H9 (cell line): ENCODE measurements around the gene ELOVL6. TPM values are rescaled to one million over a fixed set of nuclear protein-coding genes. Genes with fewer than 3 reads are reported as not detected.
"Not testable (repeated sequence)": the region's sequence is repeated elsewhere in the genome, so short reads cannot be mapped to it uniquely, and the experiment has no call there.

Experiments
- DNase-seq: peaks from one replicate; pipeline ENCODE4 v3.0.0-alpha.2; 2017
- H2AFZ ChIP-seq: one replicate; pipeline ENCODE4 v1.6.1; 2013; ENCODE audit warnings: mild to moderate bottlenecking, low read length, control low read depth, moderate library complexity
- H2AK5ac ChIP-seq: 2 replicates; pipeline ENCODE4 v1.6.1; 2013; ENCODE audit warnings: low read length, control low read depth, mixed read lengths; ENCODE audit not compliant: insufficient read length
- H2BK120ac ChIP-seq: one replicate; pipeline ENCODE4 v1.6.1; 2013; ENCODE audit warnings: low read depth, mild to moderate bottlenecking, low read length, control low read depth, inconsistent platforms; ENCODE audit not compliant: poor library complexity, severe bottlenecking
- H2BK12ac ChIP-seq: 2 replicates; pipeline ENCODE4 v1.6.1; 2013; ENCODE audit warnings: low read length, control low read depth, mixed read lengths, low read depth; ENCODE audit not compliant: insufficient read length
- H2BK15ac ChIP-seq: 2 replicates; pipeline ENCODE4 v1.6.1; 2013; ENCODE audit warnings: low read depth, low read length, control low read depth
- H2BK20ac ChIP-seq: one replicate; pipeline ENCODE4 v1.6.1; 2013; ENCODE audit warnings: low read depth, mild to moderate bottlenecking, low read length, control low read depth, inconsistent platforms; ENCODE audit not compliant: poor library complexity, severe bottlenecking
- H2BK5ac ChIP-seq: 2 replicates; pipeline ENCODE4 v1.6.1; 2013; ENCODE audit warnings: low read length, control low read depth, mixed read lengths; ENCODE audit not compliant: insufficient read length
- H3K14ac ChIP-seq: 2 replicates; pipeline ENCODE4 v1.6.1; 2013; ENCODE audit warnings: low read length, control low read depth; ENCODE audit not compliant: insufficient read depth
- H3K18ac ChIP-seq: 2 replicates; pipeline ENCODE4 v1.6.1; 2013; ENCODE audit warnings: low read depth, mild to moderate bottlenecking, mixed read lengths, low read length, control low read depth; ENCODE audit not compliant: insufficient read length
- H3K23ac ChIP-seq: 2 replicates; pipeline ENCODE4 v1.6.1; 2013; ENCODE audit warnings: low read length, control low read depth, mixed read lengths, low read depth; ENCODE audit not compliant: insufficient read length
- H3K23me2 ChIP-seq: 2 replicates; pipeline ENCODE4 v1.6.1; 2013; ENCODE audit warnings: low read depth, mild to moderate bottlenecking, mixed read lengths, low read length, control low read depth; ENCODE audit not compliant: insufficient read length, poor library complexity, severe bottlenecking
- H3K27ac ChIP-seq: 2 replicates; pipeline ENCODE4 v1.5.1; 2013; ENCODE audit warnings: low read length, control low read depth, mixed read lengths, low read depth; ENCODE audit not compliant: insufficient read length
- H3K27me3 ChIP-seq: 2 replicates; pipeline ENCODE4 v1.6.1; 2013; ENCODE audit warnings: low read length, control low read depth, inconsistent platforms; ENCODE audit not compliant: insufficient read depth
- H3K4ac ChIP-seq: 2 replicates; pipeline ENCODE4 v1.6.1; 2013; ENCODE audit warnings: low read depth, mild to moderate bottlenecking, control low read depth, inconsistent platforms, low read length, moderate library complexity
- H3K4me1 ChIP-seq: 2 replicates; pipeline ENCODE4 v1.6.1; 2013; ENCODE audit warnings: low read length, control low read depth, inconsistent platforms; ENCODE audit not compliant: insufficient read depth
- H3K4me2 ChIP-seq: 2 replicates; pipeline ENCODE4 v1.6.1; 2013; ENCODE audit warnings: low read length, control low read depth, mixed read lengths; ENCODE audit not compliant: insufficient read length, insufficient read depth
- H3K56ac ChIP-seq: 2 replicates; pipeline ENCODE4 v1.6.1; 2013; ENCODE audit warnings: low read depth, mild to moderate bottlenecking, mixed read lengths, low read length, control low read depth; ENCODE audit not compliant: insufficient read length
- H3K79me1 ChIP-seq: 2 replicates; pipeline ENCODE4 v1.6.1; 2013; ENCODE audit warnings: low read depth, mild to moderate bottlenecking, moderate library complexity, low read length, control low read depth, inconsistent platforms; ENCODE audit not compliant: insufficient read depth, poor library complexity, severe bottlenecking
- H3K79me2 ChIP-seq: 2 replicates; pipeline ENCODE4 v1.6.1; 2013; ENCODE audit warnings: low read length, control low read depth, inconsistent platforms; ENCODE audit not compliant: insufficient read depth
- H3K9ac ChIP-seq: 2 replicates; pipeline ENCODE4 v1.6.1; 2013; ENCODE audit warnings: low read length, control low read depth, mixed read lengths; ENCODE audit not compliant: insufficient read length; ENCODE audit errors: extremely low read depth
- H3K9me3 ChIP-seq: one replicate; pipeline ENCODE4 v1.6.1; 2013; ENCODE audit warnings: low read depth, low read length, inconsistent platforms; ENCODE audit not compliant: control insufficient read depth
- H3T11ph ChIP-seq: one replicate; pipeline ENCODE4 v1.6.1; 2013; ENCODE audit warnings: mild to moderate bottlenecking, low read length, control low read depth, inconsistent platforms
- H4K20me1 ChIP-seq: one replicate; pipeline ENCODE4 v1.6.1; 2013; ENCODE audit not compliant: control insufficient read depth, insufficient read length, insufficient read depth
- H4K5ac ChIP-seq: 2 replicates; pipeline ENCODE4 v1.6.1; 2013; ENCODE audit warnings: low read depth, mild to moderate bottlenecking, mixed read lengths, low read length, control low read depth; ENCODE audit not compliant: insufficient read length
- H4K8ac ChIP-seq: replicated peaks from 2 replicates; pipeline ENCODE4 v1.6.1; 2013; ENCODE audit warnings: low read length, control low read depth, mixed read lengths, low read depth; ENCODE audit not compliant: insufficient read length
- H4K91ac ChIP-seq: 2 replicates; pipeline ENCODE4 v1.6.1; 2013; ENCODE audit warnings: low read depth, mild to moderate bottlenecking, moderate library complexity, mixed read lengths, low read length, control low read depth; ENCODE audit not compliant: insufficient read length
- H3K27ac Mint-ChIP-seq, 3 experiments: 2 replicates in 2 of 3; 3 replicates in 1 of 3; pipeline ENCODE4 v1.8.0; 2020 to 2021; ENCODE audit warnings: mixed read lengths in 3 of 3, mild to moderate bottlenecking in 1 of 3, moderate library complexity in 1 of 3
- H3K27me3 Mint-ChIP-seq: 2 replicates; pipeline ENCODE4 v1.8.0; 2021; ENCODE audit warnings: low read depth, mild to moderate bottlenecking, moderate library complexity, mixed read lengths
- H3K36me3 Mint-ChIP-seq, 3 experiments: 2 replicates in 2 of 3; 3 replicates in 1 of 3; pipeline ENCODE4 v1.8.0; 2020 to 2021; ENCODE audit warnings: low read depth in 3 of 3, mixed read lengths in 3 of 3; ENCODE audit not compliant: insufficient read depth in 1 of 3
- H3K4me1 Mint-ChIP-seq, 2 experiments: 2 replicates each; pipeline ENCODE4 v1.8.0; 2020; ENCODE audit warnings: mixed read lengths in 2 of 2
- H3K4me3 Mint-ChIP-seq, 2 experiments: 2 replicates in 1 of 2; 3 replicates in 1 of 2; pipeline ENCODE4 v1.8.0; 2020 to 2021; ENCODE audit warnings: mild to moderate bottlenecking in 2 of 2, mixed read lengths in 2 of 2, moderate library complexity in 1 of 2
- H3K9me3 Mint-ChIP-seq, 2 experiments: 2 replicates in 1 of 2; 3 replicates in 1 of 2; pipeline ENCODE4 v1.8.0; 2020; ENCODE audit warnings: mild to moderate bottlenecking in 2 of 2, mixed read lengths in 2 of 2, moderate library complexity in 1 of 2
- WGBS: extraction: QIAGEN DNeasy Blood & Tissue Kit; methylation state at CpG from one replicate; pipeline ENCODE4 v1.1.7; 2013; ENCODE audit warnings: missing lambda C conversion rate, low lambda C conversion rate, mixed read lengths; ENCODE audit not compliant: insufficient read length; ENCODE audit errors: extremely low coverage; 5-methylcytosine and 5-hydroxymethylcytosine counted together
- total RNA-seq: library from RNA; stranded (reverse); gene quantifications from 2 replicates; pipeline ENCODE4 v1.2.1, GENCODE V29; 2021

Gene ELOVL6
- total RNA-seq, 1 experiment from 2014 or later, result 64.6 TPM

DNA sequence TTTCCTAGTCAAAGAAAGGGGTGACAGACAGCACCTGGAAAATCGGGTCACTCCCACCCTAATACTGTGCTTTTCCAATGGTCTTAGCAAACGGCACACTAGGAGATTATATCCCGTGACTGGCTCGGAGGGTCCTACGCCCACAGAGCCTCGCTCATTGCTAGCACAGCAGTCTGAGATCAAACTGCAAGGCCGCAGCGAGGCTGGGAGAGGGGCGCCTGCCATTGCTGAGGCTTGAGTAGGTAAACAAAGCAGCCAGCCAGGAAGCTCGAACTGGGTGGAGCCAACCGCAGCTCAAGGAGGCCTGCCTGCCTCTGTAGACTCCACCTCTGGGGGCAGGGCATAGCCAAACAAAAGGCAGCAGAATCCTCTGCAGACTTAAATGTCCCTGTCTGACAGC lies 121.6 kb downstream of the ELOVL6 start:
- H3K18ac ChIP-seq, DNase-seq, H3K9ac ChIP-seq, H3K4ac ChIP-seq, H3K4me1 ChIP-seq, H2BK12ac ChIP-seq, H3K14ac ChIP-seq, H3T11ph ChIP-seq, H3K27me3 ChIP-seq, H3K9me3 ChIP-seq, H4K20me1 ChIP-seq, H4K5ac ChIP-seq, H3K4me3 Mint-ChIP-seq, H2BK15ac ChIP-seq, H3K27ac ChIP-seq, H3K79me1 ChIP-seq, H4K91ac ChIP-seq, H3K23ac ChIP-seq, H3K4me1 Mint-ChIP-seq, H3K27me3 Mint-ChIP-seq, H3K56ac ChIP-seq, H3K23me2 ChIP-seq, H4K8ac ChIP-seq, H2BK120ac ChIP-seq, H2BK5ac ChIP-seq, H3K79me2 ChIP-seq, H2AFZ ChIP-seq, H3K4me2 ChIP-seq, H2AK5ac ChIP-seq, H3K27ac Mint-ChIP-seq, H2BK20ac ChIP-seq: not testable (repeated sequence)
- WGBS, result no CpG with 5 or more reads among the region's 11 CpGs
- peaks cover 18 to 31% (median 31%) of the 10 kb centered on the region in 3 experiments for H3K36me3 Mint-ChIP-seq
- peaks cover 11 to 21% of the 10 kb centered on the region in 2 experiments for H3K9me3 Mint-ChIP-seq
